Keratinocyte (primary cell): ENCODE results near the gene RGSL1.

Experiments used
- CTCF ChIP-seq, 3 experiments: IDR thresholded peaks in 1 of 3; conservative IDR thresholded peaks in 1 of 3; optimal IDR thresholded peaks in 1 of 3; 2 replicates in 2 of 3; 3 replicates in 1 of 3; pipeline versions ENCODE3 to v1.5.1; 2011; ENCODE audit warnings: low read length in 3 of 3, mild to moderate bottlenecking in 3 of 3, moderate library complexity in 2 of 3, control low read depth in 1 of 3, inconsistent platforms in 1 of 3; ENCODE audit not compliant: insufficient read depth in 2 of 3; ENCODE audit errors: extremely low read depth in 1 of 3
- EZH2 ChIP-seq: IDR thresholded peaks from one replicate; pipeline ENCODE4 v1.6.1; 2012; ENCODE audit warnings: inconsistent platforms, mild to moderate bottlenecking, low read length, moderate library complexity

- TF ChIP-seq CTCF (optimal IDR thresholded peaks at IDR 0.05 in 1 of 3, IDR thresholded peaks at IDR 0.05 in 1 of 3, conservative IDR thresholded peaks at IDR 0.05 in 1 of 3; ENCODE audit: extremely low read depth in 1 of 3, insufficient read depth in 2 of 3, low read length in 3 of 3) (no peak), EZH2 (no peak)
Observed at GRCh38 chr1:182453631-182454030, 3.7 kb downstream of the RGSL1 start.
